Endothelial cell of umbilical vein (primary cell): Measurements from ENCODE around the gene NR6A1. TPM values are rescaled to one million over a fixed set of nuclear protein-coding genes. Genes with fewer than 3 reads are reported as not detected.

ENCODE experiments used
- BruUV-seq: library from RNA; stranded (reverse); fragments of 400-500 nt; replicated peaks from 2 replicates; lab custom pipeline; 2021; lab: Mats Ljungman, UMichigan
- CTCF ChIA-PET: fragments of 300-600, 350-600 bp; sonication (Branson Sonifier 250); formaldehyde crosslinking; loops from one replicate; lab custom pipeline; 2021; ENCODE audit warnings: antibody characterized with exemption, inconsistent platforms; lab: Charles Lee
- POLR2A ChIA-PET: fragments of 300-600, 350-600 bp; sonication (Branson Sonifier 250); formaldehyde crosslinking; loops from one replicate; lab custom pipeline; 2021; ENCODE audit warnings: antibody characterized with exemption, inconsistent platforms; lab: Charles Lee
- DNase-seq: peaks from one replicate; pipeline ENCODE4 v3.0.0-alpha.2; 2011; ENCODE audit warnings: low read depth, low spot score
- FAIRE-seq: peaks from 2 replicates; lab custom pipeline; 2011; peaks lifted over from hg19 to GRCh38; lab: Jason Lieb, UNC
- H2AFZ ChIP-seq: 2 replicates; pipeline ENCODE4 v1.6.0; 2012; ENCODE audit warnings: low read depth, low read length, control low read depth, inconsistent platforms
- H3K27ac ChIP-seq: 2 replicates; pipeline ENCODE4 v1.5.1; 2011; ENCODE audit warnings: low read depth, mild to moderate bottlenecking, control low read depth, low read length, moderate library complexity; ENCODE audit not compliant: insufficient read depth
- H3K27me3 ChIP-seq, 2 experiments: 2 replicates each; pipeline versions ENCODE4 v1.6.0 to v1.6.1; 2011; ENCODE audit warnings: low read length in 2 of 2, mixed read lengths in 1 of 2; ENCODE audit not compliant: control insufficient read depth in 2 of 2, insufficient read depth in 2 of 2
- H3K36me3 ChIP-seq, 2 experiments: 2 replicates in 1 of 2; 3 replicates in 1 of 2; pipeline ENCODE4 v1.5.1; 2011; ENCODE audit warnings: low read length in 2 of 2, mild to moderate bottlenecking in 1 of 2, moderate library complexity in 1 of 2; ENCODE audit not compliant: control insufficient read depth in 2 of 2, insufficient read depth in 2 of 2; ENCODE audit errors: extremely low read depth in 1 of 2
- H3K4me1 ChIP-seq: 3 replicates; pipeline ENCODE4 v1.5.1; 2011; ENCODE audit warnings: mild to moderate bottlenecking, low read length; ENCODE audit not compliant: control insufficient read depth, insufficient read depth; ENCODE audit errors: extremely low read depth
- H3K4me2 ChIP-seq: 2 replicates; pipeline ENCODE4 v1.6.1; 2011; ENCODE audit warnings: low read length, control low read depth, mixed read lengths; ENCODE audit not compliant: insufficient read depth
- H3K4me3 ChIP-seq, 3 experiments: fragments of 200-600 bp in 1 of 3; sonication (generic), shearing (Covaris generic) in 1 of 3; replicated peaks in 1 of 3; 2 replicates each; pipeline ENCODE4 v1.5.1; 2011 to 2016; ENCODE audit warnings: control low read depth in 3 of 3, low read length in 3 of 3, mild to moderate bottlenecking in 2 of 3, inconsistent platforms in 1 of 3, low read depth in 1 of 3, moderate library complexity in 1 of 3; ENCODE audit not compliant: insufficient read depth in 1 of 3
- H3K79me2 ChIP-seq: 2 replicates; pipeline ENCODE4 v1.6.0; 2012; ENCODE audit warnings: low read length, inconsistent platforms; ENCODE audit not compliant: control insufficient read depth, insufficient read depth
- H3K9ac ChIP-seq: replicated peaks from 2 replicates; pipeline ENCODE3; 2011; ENCODE audit warnings: low read length, control low read depth; ENCODE audit not compliant: insufficient read depth; ENCODE audit errors: extremely low read depth
- H3K9me1 ChIP-seq: replicated peaks from 3 replicates; pipeline ENCODE4 v1.6.0; 2011; ENCODE audit warnings: mild to moderate bottlenecking, low read length; ENCODE audit not compliant: control insufficient read depth, insufficient read depth; ENCODE audit errors: extremely low read depth
- H3K9me3 ChIP-seq: replicated peaks from 2 replicates; pipeline ENCODE4 v1.5.1; 2012; ENCODE audit warnings: low read length, inconsistent platforms; ENCODE audit not compliant: control insufficient read depth, insufficient read depth
- H4K20me1 ChIP-seq: replicated peaks from 2 replicates; pipeline ENCODE3; 2011; ENCODE audit warnings: mild to moderate bottlenecking, low read length; ENCODE audit not compliant: control insufficient read depth, insufficient read depth; ENCODE audit errors: extremely low read depth
- EZH2 ChIP-seq: IDR thresholded peaks from 2 replicates; pipeline ENCODE4 v1.6.1; 2012; ENCODE audit warnings: borderline replicate concordance, low read depth, mild to moderate bottlenecking, moderate library complexity, low read length, inconsistent platforms; ENCODE audit not compliant: severe bottlenecking
- FOS ChIP-seq: IDR thresholded peaks from 2 replicates; pipeline ENCODE4 v1.6.1; 2011; ENCODE audit warnings: mild to moderate bottlenecking, low read length, moderate library complexity, borderline replicate concordance; ENCODE audit not compliant: insufficient read depth
- GATA2 ChIP-seq: IDR thresholded peaks from 2 replicates; pipeline ENCODE4 v1.7.0; 2011; ENCODE audit warnings: low read depth, mild to moderate bottlenecking, moderate library complexity, mixed read lengths, low read length; ENCODE audit not compliant: insufficient read length, insufficient read depth
- JUN ChIP-seq: IDR thresholded peaks from 2 replicates; pipeline ENCODE4 v1.6.1; 2011; ENCODE audit warnings: borderline replicate concordance, low read depth; ENCODE audit not compliant: insufficient read length, insufficient read depth
- MAX ChIP-seq: IDR thresholded peaks from 2 replicates; pipeline ENCODE4 v1.6.1; 2011; ENCODE audit not compliant: insufficient read depth, insufficient read length
- MYC ChIP-seq: IDR thresholded peaks from one replicate; pipeline ENCODE4 v1.6.1; 2011; ENCODE audit warnings: mild to moderate bottlenecking, low read depth, low read length
- POLR2A ChIP-seq: IDR thresholded peaks from 2 replicates; pipeline ENCODE4 v1.6.1; 2012; ENCODE audit warnings: low read depth, mild to moderate bottlenecking, control low read depth, low read length
- POLR2AphosphoS5 ChIP-seq: IDR thresholded peaks from 2 replicates; pipeline ENCODE4 v1.6.1; 2012; ENCODE audit warnings: low read depth, mild to moderate bottlenecking, control low read depth, low read length, moderate library complexity; ENCODE audit not compliant: insufficient read depth
- dilution Hi-C: fragments of 300-500 bp; cut with MboI; formaldehyde crosslinking; loops from one replicate; pipeline ENCODE4 v1.15.0; 2019; ENCODE audit warnings: low sequenced_read_pairs; ENCODE audit not compliant: extremely low pct_ligation_motif_present
- intact Hi-C: fragments of 100-400 bp; cut with micrococcal nuclease; formaldehyde crosslinking; loops from one replicate; pipeline ENCODE4 v1.10.0; 2022
- polyA plus RNA-seq, 4 experiments: library from polyadenylated mRNA; depleted of rRNA in 3 of 4; stranded (reverse) in 3 of 4; unstranded in 1 of 4; fragments of >200 nt; gene quantifications; 2 replicates each; pipeline versions ENCODE4 v1.2.1 to v1.2.3, GENCODE V29; 2011 to 2012; ENCODE audit warnings: missing spikeins in 1 of 4
- total RNA-seq: library from RNA; stranded (reverse); gene quantifications from 2 replicates; pipeline ENCODE4 v1.2.3, GENCODE V29; 2021
- TF ChIP-seq, protein P1 (sequence below), 2 donors: IDR thresholded peaks; 1 replicate in 1 of 2; 2 replicates in 1 of 2; pipeline ENCODE4 v1.5.1; 2011; ENCODE audit warnings: low read length in 2 of 2, mild to moderate bottlenecking in 2 of 2, moderate library complexity in 2 of 2, control low read depth in 1 of 2, inconsistent platforms in 1 of 2, low read depth in 1 of 2; ENCODE audit not compliant: insufficient read depth in 1 of 2; ENCODE audit errors: extremely low read depth in 1 of 2

Gene NR6A1
- total and polyA plus RNA-seq, 2 donors (not counting 3 experiments of a cell fraction or from before 2014, with no cell fraction given): 0.17 to 1.2 TPM

GRCh38 chr9:124479371-124479770 lies 291.7 kb downstream of the NR6A1 start:
- Histone ChIP-seq H3K4me1 (no peaks in the 10 kb centered on the region), H3K27ac (no peak overlapping the region), H2AFZ (no peak overlapping the region), H3K4me3 (no peak overlapping the region), H3K36me3 (no peaks in the 10 kb centered on the region), H4K20me1 (no peaks in the 10 kb centered on the region), H3K9ac (no peak overlapping the region), H3K9me3 (no peaks in the 10 kb centered on the region), H3K4me2 (no peak overlapping the region), H3K79me2 (no peaks in the 10 kb centered on the region), H3K9me1 (no peaks in the 10 kb centered on the region), H3K27me3 (peaks cover 20 to 33% of the 10 kb centered on the region in 2 experiments)
- no TSS peak for BruUV-seq
- POLR2A ChIA-PET: no interaction called here
- TF ChIP-seq FOS: no peak
- no peak for TF ChIP-seq JUN
- CTCF ChIA-PET: interaction anchor here (1.1 kb wide), 1 partner anchor 58 kb away, joined by 3 read pairs; no protein-coding TSS in a partner anchor
- intact Hi-C loops: no loop called here
- no peak for DNase-seq
- dilution Hi-C loops: no loop called here
- FAIRE-seq: no peak

DNA sequence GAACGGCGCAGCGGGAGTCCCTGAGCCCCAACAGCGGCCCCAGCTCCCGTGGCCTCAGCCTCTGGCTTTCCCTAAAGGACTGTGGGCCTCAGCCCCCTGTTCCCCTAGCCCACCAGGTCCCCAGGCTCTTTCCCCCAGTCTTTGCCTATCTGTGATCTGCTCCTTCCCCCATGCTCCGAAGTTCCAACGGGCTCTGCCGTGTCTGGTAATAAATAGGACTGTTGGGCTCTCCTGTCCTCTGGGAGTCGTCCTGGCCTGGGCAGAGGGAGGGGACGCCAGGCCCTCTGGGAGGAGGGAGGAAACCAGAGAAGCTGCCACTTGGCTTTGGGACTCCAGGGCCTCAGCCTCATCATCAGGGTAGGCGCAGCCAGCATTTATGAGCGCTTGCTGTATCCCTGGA lies 292.8 kb downstream of the NR6A1 start:
- Histone ChIP-seq H3K9me3 (no peaks in the 10 kb centered on the region), H3K4me1 (no peaks in the 10 kb centered on the region), H3K4me3 (no peak overlapping the region), H3K9me1 (no peaks in the 10 kb centered on the region), H3K27me3 (peaks cover 20 to 31% of the 10 kb centered on the region in 2 experiments), H4K20me1 (no peaks in the 10 kb centered on the region), H3K36me3 (no peaks in the 10 kb centered on the region), H2AFZ (no peak overlapping the region), H3K9ac (no peak overlapping the region), H3K4me2 (no peak overlapping the region), H3K79me2 (no peaks in the 10 kb centered on the region), H3K27ac (no peak overlapping the region)
- DNase-seq (no peak), FAIRE-seq (no peak)
- TF ChIP-seq MYC (no peak), POLR2A (no peak), GATA2 (no peak), MAX (no peak), JUN (no peak), FOS (no peak), POLR2AphosphoS5 (no peak), EZH2 (no peak)
- TF ChIP-seq, protein P1, sequence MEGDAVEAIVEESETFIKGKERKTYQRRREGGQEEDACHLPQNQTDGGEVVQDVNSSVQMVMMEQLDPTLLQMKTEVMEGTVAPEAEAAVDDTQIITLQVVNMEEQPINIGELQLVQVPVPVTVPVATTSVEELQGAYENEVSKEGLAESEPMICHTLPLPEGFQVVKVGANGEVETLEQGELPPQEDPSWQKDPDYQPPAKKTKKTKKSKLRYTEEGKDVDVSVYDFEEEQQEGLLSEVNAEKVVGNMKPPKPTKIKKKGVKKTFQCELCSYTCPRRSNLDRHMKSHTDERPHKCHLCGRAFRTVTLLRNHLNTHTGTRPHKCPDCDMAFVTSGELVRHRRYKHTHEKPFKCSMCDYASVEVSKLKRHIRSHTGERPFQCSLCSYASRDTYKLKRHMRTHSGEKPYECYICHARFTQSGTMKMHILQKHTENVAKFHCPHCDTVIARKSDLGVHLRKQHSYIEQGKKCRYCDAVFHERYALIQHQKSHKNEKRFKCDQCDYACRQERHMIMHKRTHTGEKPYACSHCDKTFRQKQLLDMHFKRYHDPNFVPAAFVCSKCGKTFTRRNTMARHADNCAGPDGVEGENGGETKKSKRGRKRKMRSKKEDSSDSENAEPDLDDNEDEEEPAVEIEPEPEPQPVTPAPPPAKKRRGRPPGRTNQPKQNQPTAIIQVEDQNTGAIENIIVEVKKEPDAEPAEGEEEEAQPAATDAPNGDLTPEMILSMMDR (IDR thresholded peaks at IDR 0.05; ENCODE audit: extremely low read depth in 1 of 2, insufficient read depth in 1 of 2, low read depth in 1 of 2, low read length in 2 of 2): no peak
- CTCF ChIA-PET: interaction anchor here (0.6 to 1.5 kb wide), 3 partner anchors 9 to 45 kb away, joined by 3 to 4 read pairs (median 3); no protein-coding TSS in a partner anchor
- dilution Hi-C loops (no loop called here), intact Hi-C loops (no loop called here)
- POLR2A ChIA-PET: no interaction called here
- no TSS peak for BruUV-seq
